Fibroblast of lung (primary cell): ENCODE measurements around the gene SGO2.

Experiments used
- CTCF ChIP-seq, 2 donors: IDR thresholded peaks in 1 of 2; conservative IDR thresholded peaks in 1 of 2; 1 replicate in 1 of 2; 2 replicates in 1 of 2; pipeline ENCODE4 v1.5.1; 2011 to 2012; ENCODE audit warnings: low read length in 2 of 2, control low read depth in 1 of 2, inconsistent platforms in 1 of 2, low read depth in 1 of 2, mild to moderate bottlenecking in 1 of 2
- EZH2 ChIP-seq: IDR thresholded peaks from 2 replicates; pipeline ENCODE4 v1.5.1; 2012; ENCODE audit warnings: low read length, control low read depth, mild to moderate bottlenecking; ENCODE audit errors: missing control alignments

- TF ChIP-seq CTCF (conservative IDR thresholded peaks at IDR 0.05 in 1 of 2, IDR thresholded peaks at IDR 0.05 in 1 of 2; ENCODE audit: low read depth in 1 of 2, low read length in 2 of 2) (no peak), EZH2 (no peak)
Measured at GRCh38 chr2:200625958-200626363, 100.0 kb downstream of the SGO2 start.
